ENCODE results near the gene TST. TPM values are rescaled to one million over a fixed set of nuclear protein-coding genes. Genes with fewer than 3 reads are reported as not detected.

Gene TST
- total and polyA plus RNA-seq, 4 donors, result 30.2 to 107 (median 56.7) TPM

- Histone ChIP-seq H3K4me1 (ENCODE audit: control insufficient read depth in 5 of 5, insufficient read depth in 5 of 5, low read length in 5 of 5) (peaks cover 0 to 22% (median 9%) of the 10 kb centered on the region in 5 donors), H3K36me3 (ENCODE audit: control insufficient read depth in 4 of 4, insufficient read depth in 4 of 4, low read length in 4 of 4) (peaks cover 0 to 27% (median 16%) of the 10 kb centered on the region in 4 donors), H3K27ac (ENCODE audit: low read depth in 1 of 2, low read length in 1 of 2) (peak overlapping the region in 1 of 2 donors; percentile 52), H3K9ac (ENCODE audit: insufficient read depth in 1 of 2, low read length in 2 of 2) (no peak overlapping the region), H3K27me3 (ENCODE audit: control insufficient read depth in 3 of 3, insufficient read depth in 3 of 3, low read length in 2 of 3) (no peaks in the 10 kb centered on the region), H3K4me3 (no peak overlapping the region), H3K9me3 (ENCODE audit: control insufficient read depth in 4 of 4, insufficient read depth in 3 of 4, low read length in 3 of 4) (no peaks in the 10 kb centered on the region)
- DNase-seq (no peak), ATAC-seq (ENCODE audit: insufficient read depth, low FRiP score) (no peak)
- 66 to 82% methylated on average over 16 of the region's 16 CpGs for WGBS, 2 donors
- TF ChIP-seq CTCF (IDR thresholded peaks at IDR 0.05; ENCODE audit: control extremely low read depth, extremely low read depth), result no peak
Measured at GRCh38 chr22:37022483-37023337, 3.5 kb upstream of the TST start.

GRCh38 chr22:37021710-37022482, 2.6 kb upstream of the TST start:
- H3K27me3 ChIP-seq (ENCODE audit: control insufficient read depth in 3 of 3, insufficient read depth in 3 of 3, low read length in 2 of 3), result no peaks in the 10 kb centered on the region
- WGBS, 2 donors, result 66 to 70% methylated on average over 13 of the region's 13 CpGs
- H3K4me1 ChIP-seq (ENCODE audit: control insufficient read depth in 5 of 5, insufficient read depth in 5 of 5, low read length in 5 of 5), result peaks cover 0 to 29% (median 9%) of the 10 kb centered on the region in 5 donors
- no peak overlapping the region for H3K4me3 ChIP-seq
- no peak for ATAC-seq (ENCODE audit: insufficient read depth, low FRiP score)
- peak in 2 of 3 donors; percentile 10 to 39 for DNase-seq
- peak; percentile 24 for TF ChIP-seq CTCF (IDR thresholded peaks at IDR 0.05; ENCODE audit: control extremely low read depth, extremely low read depth)
- no peak overlapping the region for H3K9ac ChIP-seq (ENCODE audit: insufficient read depth in 1 of 2, low read length in 2 of 2)
- H3K27ac ChIP-seq (ENCODE audit: low read depth in 1 of 2, low read length in 1 of 2), result peak overlapping the region in 1 of 2 donors; percentile 5
- H3K9me3 ChIP-seq (ENCODE audit: control insufficient read depth in 4 of 4, insufficient read depth in 3 of 4, low read length in 3 of 4), result no peaks in the 10 kb centered on the region
- H3K36me3 ChIP-seq (ENCODE audit: control insufficient read depth in 4 of 4, insufficient read depth in 4 of 4, low read length in 4 of 4), result peaks cover 0 to 28% (median 13%) of the 10 kb centered on the region in 4 donors

GRCh38 chr22:37021041-37021440, 1.8 kb upstream of the TST start:
- Histone ChIP-seq H3K4me3 (no peak overlapping the region), H3K27ac (ENCODE audit: low read depth in 1 of 2, low read length in 1 of 2) (no peak overlapping the region), H3K4me1 (ENCODE audit: control insufficient read depth in 5 of 5, insufficient read depth in 5 of 5, low read length in 5 of 5) (peaks cover 0 to 35% (median 14%) of the 10 kb centered on the region in 5 donors), H3K27me3 (ENCODE audit: control insufficient read depth in 3 of 3, insufficient read depth in 3 of 3, low read length in 2 of 3) (no peaks in the 10 kb centered on the region), H3K9ac (ENCODE audit: insufficient read depth in 1 of 2, low read length in 2 of 2) (no peak overlapping the region), H3K9me3 (ENCODE audit: control insufficient read depth in 4 of 4, insufficient read depth in 3 of 4, low read length in 3 of 4) (no peaks in the 10 kb centered on the region), H3K36me3 (ENCODE audit: control insufficient read depth in 4 of 4, insufficient read depth in 4 of 4, low read length in 4 of 4) (peaks cover 0 to 26% (median 10%) of the 10 kb centered on the region in 4 donors)
- ATAC-seq (ENCODE audit: insufficient read depth, low FRiP score) (no peak), DNase-seq (no peak)
- WGBS, 2 donors, result 96% methylated on average over 5 of the region's 5 CpGs
- TF ChIP-seq CTCF (IDR thresholded peaks at IDR 0.05; ENCODE audit: control extremely low read depth, extremely low read depth), result no peak

Data from lung (tissue), 12 donors.